GM12865 (cell line): ENCODE data around the gene CEP112.

Experiments used
- DNase-seq: peaks from one replicate; pipeline ENCODE4 v3.0.0; 2010; ENCODE audit warnings: low read depth
- H3K4me3 ChIP-seq: 2 replicates; pipeline ENCODE4 v1.5.1; 2011; ENCODE audit warnings: mild to moderate bottlenecking, low read depth, low read length, control low read depth
- CTCF ChIP-seq: IDR thresholded peaks from 2 replicates; pipeline ENCODE4 v1.5.1; 2011; ENCODE audit warnings: low read length, control low read depth, low read depth, inconsistent platforms; ENCODE audit not compliant: insufficient read depth; ENCODE audit errors: missing control alignments

CEP112 gene

DNA sequence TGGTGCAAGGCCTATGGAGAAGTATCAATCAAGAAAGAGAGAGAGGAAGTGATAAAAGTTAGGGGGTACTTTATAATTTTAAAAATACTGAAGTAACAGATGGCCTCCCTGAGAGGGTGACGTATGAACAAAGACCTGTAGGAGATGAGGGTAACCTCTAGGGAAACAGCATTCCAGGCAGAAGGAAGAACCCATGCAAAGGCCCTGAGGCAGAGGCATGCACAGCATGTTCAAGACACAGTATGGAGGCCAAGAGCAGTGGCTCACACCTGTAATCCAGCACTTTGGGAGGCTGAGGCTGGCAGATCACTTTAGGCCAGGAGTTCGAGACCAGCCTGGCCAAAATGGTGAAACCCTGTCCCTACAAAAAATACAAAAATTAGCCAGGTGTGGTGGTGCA is 437.9 kb downstream of the CEP112 start:
- TF ChIP-seq CTCF, result no peak
- no peak overlapping the region for H3K4me3 ChIP-seq
- no peak for DNase-seq

GRCh38 chr17:65753348-65753747 is 438.6 kb downstream of the CEP112 start:
- DNase-seq, result no peak
- no peak overlapping the region for H3K4me3 ChIP-seq
- no peak for TF ChIP-seq CTCF

- H3K4me3 ChIP-seq, result no peak overlapping the region
- DNase-seq, result no peak
- TF ChIP-seq CTCF, result no peak
Observed at GRCh38 chr17:65751263-65751662, 440.7 kb downstream of the CEP112 start.

GRCh38 chr17:65750631-65751115 is 441.3 kb downstream of the CEP112 start:
- H3K4me3 ChIP-seq, result no peak overlapping the region
- peak; percentile 49 for DNase-seq
- no peak for TF ChIP-seq CTCF

DNA sequence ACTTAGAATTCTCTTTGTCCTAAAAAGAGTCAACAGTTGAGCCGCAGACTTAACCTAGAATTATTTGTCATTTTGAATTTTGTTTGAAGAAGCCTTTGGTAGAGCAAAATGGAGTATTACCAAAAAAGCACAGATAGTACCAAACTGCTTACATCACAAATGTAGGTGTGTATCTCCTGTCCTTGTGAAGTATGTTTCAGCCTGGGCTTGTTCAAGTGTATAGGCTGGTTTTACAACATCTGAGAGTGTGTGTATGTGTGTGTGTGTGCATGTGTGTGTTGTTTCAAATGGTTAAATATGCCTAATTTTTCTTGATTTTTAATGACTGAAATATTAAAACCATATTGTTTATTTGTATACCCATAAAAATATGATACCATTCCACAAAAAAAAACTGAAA is 441.8 kb downstream of the CEP112 start:
- no peak for TF ChIP-seq CTCF
- no peak for DNase-seq

GRCh38 chr17:65749479-65749878 is 442.5 kb downstream of the CEP112 start:
- H3K4me3 ChIP-seq, result no peak overlapping the region
- no peak for DNase-seq
- TF ChIP-seq CTCF, result no peak

More for the DNA sequence above, 441.8 kb downstream of the CEP112 start:
- no peak overlapping the region for H3K4me3 ChIP-seq

GRCh38 chr17:65745241-65745640 is 446.7 kb downstream of the CEP112 start:
- no peak for DNase-seq
- no peak overlapping the region for H3K4me3 ChIP-seq
- no peak for TF ChIP-seq CTCF
